K562 (cell line): ENCODE data around the gene MADCAM1.

Source experiments
- PYGO2 ChIP-seq: fragments of 450-650 bp; IDR thresholded peaks from 2 replicates; pipeline ENCODE4 v1.6.1; 2016; ENCODE audit warnings: mild to moderate bottlenecking, missing genetic modification characterization, moderate library complexity, missing compliant biosample characterization
- ZC3H11A ChIP-seq: IDR thresholded peaks from 2 replicates; pipeline ENCODE4 v1.6.1; 2012; ENCODE audit warnings: low read depth, low read length, improper control_type of control experiment
- TF ChIP-seq, protein P1 (sequence below): fragments of 250-450 bp; sonication (Bioruptor Pico); IDR thresholded peaks from 2 replicates; pipeline ENCODE4 v1.4.0; 2020
- TF ChIP-seq, protein P2 (sequence below): fragments of 250-450 bp; sonication (Bioruptor Pico); IDR thresholded peaks from 2 replicates; pipeline ENCODE4 v1.5.0; 2021

GRCh38 chr19:536031-536880 lies 40.0 kb downstream of the MADCAM1 start:
- TF ChIP-seq, protein P1, sequence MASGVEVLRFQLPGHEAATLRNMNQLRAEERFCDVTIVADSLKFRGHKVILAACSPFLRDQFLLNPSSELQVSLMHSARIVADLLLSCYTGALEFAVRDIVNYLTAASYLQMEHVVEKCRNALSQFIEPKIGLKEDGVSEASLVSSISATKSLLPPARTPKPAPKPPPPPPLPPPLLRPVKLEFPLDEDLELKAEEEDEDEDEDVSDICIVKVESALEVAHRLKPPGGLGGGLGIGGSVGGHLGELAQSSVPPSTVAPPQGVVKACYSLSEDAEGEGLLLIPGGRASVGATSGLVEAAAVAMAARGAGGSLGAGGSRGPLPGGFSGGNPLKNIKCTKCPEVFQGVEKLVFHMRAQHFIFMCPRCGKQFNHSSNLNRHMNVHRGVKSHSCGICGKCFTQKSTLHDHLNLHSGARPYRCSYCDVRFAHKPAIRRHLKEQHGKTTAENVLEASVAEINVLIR (CRISPR knock-in tag), result no peak
- TF ChIP-seq, protein P2, sequence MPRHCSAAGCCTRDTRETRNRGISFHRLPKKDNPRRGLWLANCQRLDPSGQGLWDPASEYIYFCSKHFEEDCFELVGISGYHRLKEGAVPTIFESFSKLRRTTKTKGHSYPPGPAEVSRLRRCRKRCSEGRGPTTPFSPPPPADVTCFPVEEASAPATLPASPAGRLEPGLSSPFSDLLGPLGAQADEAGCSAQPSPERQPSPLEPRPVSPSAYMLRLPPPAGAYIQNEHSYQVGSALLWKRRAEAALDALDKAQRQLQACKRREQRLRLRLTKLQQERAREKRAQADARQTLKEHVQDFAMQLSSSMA (CRISPR knock-in tag), result no peak
- no peak for TF ChIP-seq ZC3H11A
- no peak for TF ChIP-seq PYGO2 (tag)
